BLaER1 (cell line): ENCODE measurements around the gene TBC1D16.
A peak's percentile ranks its signal among the peaks of the same experiment; 100 is the strongest.

Experiments used
- H3K27ac ChIP-seq: shearing (Covaris generic); formaldehyde crosslinking; 2 replicates; pipeline ENCODE4 v1.8.1; 2022
- H3K27me3 ChIP-seq: shearing (Covaris generic); formaldehyde crosslinking; 2 replicates; pipeline ENCODE4 v1.8.1; 2022
- H3K36me3 ChIP-seq: shearing (Covaris generic); formaldehyde crosslinking; 2 replicates; pipeline ENCODE4 v1.8.1; 2022
- H3K4me1 ChIP-seq: shearing (Covaris generic); formaldehyde crosslinking; 2 replicates; pipeline ENCODE4 v1.8.1; 2022
- H3K4me2 ChIP-seq: shearing (Covaris generic); formaldehyde crosslinking; 2 replicates; pipeline ENCODE4 v1.8.1; 2022
- H3K4me3 ChIP-seq: shearing (Covaris generic); formaldehyde crosslinking; 2 replicates; pipeline ENCODE4 v1.8.1; 2022
- H3K9ac ChIP-seq: shearing (Covaris generic); formaldehyde crosslinking; 2 replicates; pipeline ENCODE4 v1.8.1; 2022
- H3K9me3 ChIP-seq: shearing (Covaris generic); formaldehyde crosslinking; 2 replicates; pipeline ENCODE4 v1.8.1; 2022
- H4K20me1 ChIP-seq: shearing (Covaris generic); formaldehyde crosslinking; 2 replicates; pipeline ENCODE4 v1.8.1; 2022
- Cebpa-rat ChIP-seq: shearing (Covaris generic); IDR thresholded peaks from 2 replicates; pipeline ENCODE4 v1.8.1; 2022

TBC1D16 gene

DNA sequence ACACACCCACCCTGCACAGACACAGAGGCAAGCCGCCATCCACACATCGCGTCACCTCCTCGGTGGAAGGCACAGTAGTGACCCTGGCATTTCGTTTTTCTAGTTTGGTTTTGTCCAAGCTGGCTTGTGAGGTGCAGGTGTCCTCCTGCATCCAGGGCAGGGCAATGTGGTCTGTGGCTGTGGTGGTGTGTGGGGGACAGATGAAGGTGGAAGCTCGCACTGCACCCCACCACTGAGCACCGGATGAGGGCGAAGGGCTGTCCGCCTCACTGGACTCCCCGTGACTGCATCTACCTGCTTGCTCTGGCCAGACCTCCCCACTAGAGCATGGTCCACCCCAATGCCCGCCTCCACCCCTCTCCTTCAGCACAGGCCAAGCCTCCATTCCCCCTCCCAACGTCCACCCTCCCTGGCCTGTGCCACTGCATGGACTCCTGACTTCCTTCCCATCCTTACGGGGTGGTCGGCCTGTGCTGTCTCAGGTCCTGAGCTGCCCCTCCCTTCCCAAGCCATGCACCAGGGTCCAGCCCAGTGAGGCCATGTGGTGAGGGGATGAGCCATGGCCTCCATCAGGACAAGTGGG lies 117.7 kb downstream of the TBC1D16 start:
- H3K4me2 ChIP-seq: no peak overlapping the region
- no peak for TF ChIP-seq Cebpa-rat
- no peak overlapping the region for H3K9ac ChIP-seq
- H3K4me1 ChIP-seq: peaks cover 44% of the 10 kb centered on the region
- H3K27ac ChIP-seq: no peak overlapping the region
- peaks cover 21% of the 10 kb centered on the region; the same call in 1 of the 2 replicates for H3K27me3 ChIP-seq
- H4K20me1 ChIP-seq: no peaks in the 10 kb centered on the region
- H3K9me3 ChIP-seq: no peaks in the 10 kb centered on the region
- no peak overlapping the region for H3K4me3 ChIP-seq
- H3K36me3 ChIP-seq: no peaks in the 10 kb centered on the region

DNA sequence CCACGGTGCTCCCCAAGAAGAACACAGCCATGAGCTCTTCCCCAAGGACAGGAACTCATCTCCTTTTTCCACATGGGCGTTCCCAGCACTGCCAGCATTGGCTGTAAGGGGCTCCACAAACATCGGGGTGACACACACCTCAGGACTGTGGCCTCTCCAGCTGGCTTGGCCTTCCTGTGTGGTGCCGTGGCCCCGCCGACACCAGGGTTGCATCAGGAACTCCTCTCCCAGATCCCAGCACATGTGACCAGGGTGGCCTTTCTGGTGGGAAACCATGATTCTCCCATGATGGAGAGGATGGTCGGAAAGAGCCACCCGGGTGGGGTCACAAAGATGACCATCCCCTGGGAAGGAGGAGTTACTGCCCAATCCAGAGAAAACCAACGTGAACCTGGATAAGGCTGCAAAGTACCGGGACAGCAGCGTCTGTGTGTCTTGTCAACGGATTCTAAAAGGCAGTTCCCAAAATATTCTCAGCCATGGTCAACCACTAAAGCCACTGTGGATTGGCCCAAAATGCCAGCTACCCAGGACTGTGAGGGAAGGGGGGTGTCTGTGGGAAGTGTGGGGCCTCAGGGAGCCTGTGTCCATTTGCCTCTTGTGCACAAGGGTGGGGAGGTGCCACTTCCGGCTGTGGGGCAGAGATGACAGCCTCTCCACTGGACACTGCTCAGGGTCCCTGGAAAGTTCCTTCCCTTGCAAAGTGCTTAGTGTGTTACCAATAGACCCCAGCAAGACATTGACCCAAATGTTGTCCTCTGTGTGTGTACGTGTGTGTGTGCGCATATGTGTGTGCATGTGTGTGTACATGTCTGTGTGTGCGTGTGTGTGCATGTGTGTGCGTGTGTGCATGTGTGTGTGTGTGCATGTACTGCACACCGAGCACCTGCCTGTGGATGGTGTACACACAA lies 118.4 kb downstream of the TBC1D16 start:
- H3K4me2 ChIP-seq: peak overlapping the region; percentile 53
- no peaks in the 10 kb centered on the region for H3K36me3 ChIP-seq
- no peaks in the 10 kb centered on the region for H3K9me3 ChIP-seq
- H3K9ac ChIP-seq: no peak overlapping the region
- peaks cover 19% of the 10 kb centered on the region; the same call in 1 of the 2 replicates for H3K27me3 ChIP-seq
- H3K4me1 ChIP-seq: peaks cover 44% of the 10 kb centered on the region
- H3K4me3 ChIP-seq: no peak overlapping the region
- H3K27ac ChIP-seq: no peak overlapping the region
- H4K20me1 ChIP-seq: no peaks in the 10 kb centered on the region
- TF ChIP-seq Cebpa-rat: no peak

DNA sequence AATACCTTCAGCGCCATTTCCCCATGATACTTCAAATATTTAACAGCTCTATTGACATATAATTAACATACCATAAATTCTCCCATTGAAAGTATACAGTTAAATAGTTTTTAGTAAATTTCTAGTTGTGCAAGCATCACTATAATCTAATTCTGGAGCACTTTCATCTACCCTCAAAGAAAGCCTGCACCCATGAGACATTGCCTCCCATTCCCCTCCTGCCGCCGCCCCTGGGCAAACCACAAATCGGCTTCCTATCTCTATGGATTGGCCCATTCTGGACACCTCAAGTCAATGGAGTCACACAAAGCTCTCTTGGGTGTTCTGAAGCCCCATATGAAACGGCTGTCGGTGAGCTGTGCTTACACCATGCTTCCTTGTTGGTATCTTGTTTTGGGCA lies 119.2 kb downstream of the TBC1D16 start:
- peaks cover 12% of the 10 kb centered on the region; the same call in 1 of the 2 replicates for H3K27me3 ChIP-seq
- no peak for TF ChIP-seq Cebpa-rat
- no peak overlapping the region for H3K9ac ChIP-seq
- H3K27ac ChIP-seq: no peak overlapping the region
- H3K36me3 ChIP-seq: no peaks in the 10 kb centered on the region
- H3K4me3 ChIP-seq: no peak overlapping the region
- H3K9me3 ChIP-seq: no peaks in the 10 kb centered on the region
- H3K4me2 ChIP-seq: peak overlapping the region; percentile 53
- no peaks in the 10 kb centered on the region for H4K20me1 ChIP-seq
- H3K4me1 ChIP-seq: peaks cover 44% of the 10 kb centered on the region

DNA sequence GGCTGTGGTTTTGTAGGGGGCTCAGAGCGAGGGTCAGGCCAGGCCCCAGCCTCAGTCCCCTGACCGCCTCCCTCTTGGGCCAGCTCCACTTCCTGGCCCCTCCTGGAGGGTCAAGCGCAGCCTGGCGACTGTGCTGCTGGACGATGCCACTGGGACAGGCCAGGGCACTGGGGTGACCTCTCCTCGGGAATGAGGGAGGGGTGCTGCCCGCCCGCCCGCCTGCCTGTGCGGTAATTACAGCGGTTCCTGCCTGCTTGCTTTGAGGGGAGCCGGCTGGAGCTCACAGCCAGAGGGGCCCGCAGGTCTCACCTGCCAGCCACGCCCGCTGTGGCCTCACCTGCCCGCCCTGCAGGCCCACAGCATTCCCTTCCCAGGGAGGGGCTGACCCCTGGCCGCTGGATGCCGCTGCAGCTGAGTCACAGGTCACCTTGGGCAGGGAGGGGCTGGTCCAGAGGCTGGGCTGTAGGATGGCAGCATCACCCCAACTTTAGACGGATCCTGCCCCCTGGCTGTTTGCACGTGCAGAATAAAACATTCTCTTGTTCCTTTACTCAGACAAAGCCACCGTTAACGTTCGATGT lies 119.7 kb downstream of the TBC1D16 start:
- no peaks in the 10 kb centered on the region for H3K36me3 ChIP-seq
- H3K4me1 ChIP-seq: peaks cover 38% of the 10 kb centered on the region
- no peaks in the 10 kb centered on the region for H4K20me1 ChIP-seq
- peak overlapping the region; percentile 53 for H3K4me2 ChIP-seq
- H3K27ac ChIP-seq: no peak overlapping the region
- H3K27me3 ChIP-seq: peaks cover 6% of the 10 kb centered on the region; the same call in 1 of the 2 replicates
- no peaks in the 10 kb centered on the region for H3K9me3 ChIP-seq
- H3K4me3 ChIP-seq: no peak overlapping the region
- H3K9ac ChIP-seq: no peak overlapping the region
- TF ChIP-seq Cebpa-rat: no peak

DNA sequence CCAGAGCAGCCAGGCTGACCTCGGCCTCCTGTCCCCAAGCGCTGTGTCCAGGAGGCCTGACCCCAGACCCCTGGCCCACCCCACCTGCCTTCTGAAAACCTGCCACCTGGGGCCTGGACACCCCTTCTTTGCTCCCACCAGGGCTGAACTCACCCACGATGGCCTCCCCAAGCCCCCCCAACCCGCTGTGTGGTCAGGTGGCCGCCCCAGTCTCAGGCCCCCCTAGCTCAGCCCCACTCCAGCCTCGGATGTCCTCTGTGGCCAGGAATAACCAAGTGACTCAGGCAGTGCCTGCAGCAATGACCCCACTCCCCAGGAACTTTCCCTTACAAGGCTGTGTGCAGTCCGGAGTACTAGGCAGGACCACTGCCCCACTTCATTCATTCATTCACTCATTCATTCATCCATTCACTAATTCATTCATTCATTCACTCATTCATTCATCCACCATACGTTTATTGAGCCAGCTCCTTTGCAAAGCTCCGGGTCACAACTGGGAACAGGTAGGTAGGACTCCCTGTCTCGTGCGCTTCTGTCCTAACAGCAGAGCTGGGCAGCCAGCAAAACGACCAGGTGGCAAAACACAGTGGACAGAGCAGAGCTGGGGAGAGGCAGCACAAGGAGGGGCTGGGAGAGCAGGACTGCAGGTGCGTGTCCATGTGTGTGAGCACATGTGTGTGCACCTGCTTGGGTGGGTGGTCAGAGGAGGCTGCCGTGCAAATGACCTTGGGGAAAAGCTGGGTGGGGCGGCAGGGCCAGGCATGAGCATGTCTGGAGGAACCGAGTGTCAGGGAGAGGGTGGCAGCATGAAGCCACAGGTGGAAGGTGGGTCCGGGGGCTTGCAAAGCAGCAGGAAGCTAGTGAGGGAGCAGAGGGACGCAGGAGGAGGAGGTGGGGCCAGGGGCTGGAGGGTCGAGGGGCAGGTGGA lies 120.6 kb downstream of the TBC1D16 start:
- Histone ChIP-seq H4K20me1 (no peaks in the 10 kb centered on the region), H3K9ac (no peak overlapping the region), H3K36me3 (no peaks in the 10 kb centered on the region), H3K27ac (no peak overlapping the region), H3K4me3 (no peak overlapping the region), H3K9me3 (no peaks in the 10 kb centered on the region), H3K4me2 (peak overlapping the region; percentile 37; the same call in 1 of the 2 replicates), H3K4me1 (peaks cover 31% of the 10 kb centered on the region), H3K27me3 (0 out of 2 replicates have a peak, but pooled peaks cover 3% of the 10 kb centered on the region)
- TF ChIP-seq Cebpa-rat: no peak

DNA sequence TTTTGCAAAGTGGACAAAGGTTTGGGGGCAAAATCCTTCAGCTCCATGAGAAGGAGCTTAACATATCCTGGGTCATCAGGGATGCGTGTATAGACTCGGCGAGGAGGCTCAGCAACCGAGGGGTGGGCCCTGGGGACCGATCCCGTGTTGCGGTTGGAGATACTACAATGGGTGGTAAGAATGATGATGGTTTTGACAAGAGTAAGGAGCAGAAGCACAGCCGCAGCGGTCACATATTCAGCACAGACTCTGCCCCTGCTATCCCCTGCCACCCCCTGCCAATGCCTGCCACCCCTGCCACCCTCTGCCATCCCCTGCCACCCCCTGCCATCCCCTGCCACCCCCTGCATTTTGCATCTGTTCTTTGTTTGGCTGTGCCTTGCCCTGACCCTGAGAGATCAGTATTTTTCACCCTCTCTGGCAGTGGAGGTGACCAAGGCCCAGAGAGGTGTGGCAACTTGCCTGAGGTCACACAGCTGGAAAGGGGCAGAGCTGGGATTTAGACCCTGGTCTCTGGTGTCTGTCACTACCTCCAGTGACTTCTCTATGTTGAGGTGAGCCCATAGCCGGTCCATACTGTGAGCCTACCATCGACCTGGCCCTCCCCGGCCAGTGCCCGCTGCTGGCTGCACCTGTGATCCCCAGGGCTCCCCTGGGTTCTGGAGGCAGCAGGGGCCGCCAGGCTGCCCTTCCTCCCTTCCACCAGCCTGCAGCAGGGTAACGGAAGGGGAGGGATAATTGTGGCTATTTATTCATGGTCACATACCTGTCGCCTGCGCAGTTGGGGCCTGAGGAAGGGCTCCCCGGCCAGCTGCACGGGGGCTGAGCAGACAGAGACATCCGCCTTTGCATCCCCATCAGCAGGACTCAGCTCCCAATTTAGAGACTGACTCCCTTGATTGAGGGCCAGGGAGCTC lies 121.5 kb downstream of the TBC1D16 start:
- Histone ChIP-seq H3K27me3 (0 out of 2 replicates have a peak, but pooled peaks cover 3% of the 10 kb centered on the region), H3K27ac (no peak overlapping the region), H3K4me3 (no peak overlapping the region), H3K4me2 (peak overlapping the region; percentile 37), H3K4me1 (peaks cover 28% of the 10 kb centered on the region), H4K20me1 (no peaks in the 10 kb centered on the region), H3K36me3 (no peaks in the 10 kb centered on the region), H3K9me3 (no peaks in the 10 kb centered on the region), H3K9ac (no peak overlapping the region)
- no peak for TF ChIP-seq Cebpa-rat

DNA sequence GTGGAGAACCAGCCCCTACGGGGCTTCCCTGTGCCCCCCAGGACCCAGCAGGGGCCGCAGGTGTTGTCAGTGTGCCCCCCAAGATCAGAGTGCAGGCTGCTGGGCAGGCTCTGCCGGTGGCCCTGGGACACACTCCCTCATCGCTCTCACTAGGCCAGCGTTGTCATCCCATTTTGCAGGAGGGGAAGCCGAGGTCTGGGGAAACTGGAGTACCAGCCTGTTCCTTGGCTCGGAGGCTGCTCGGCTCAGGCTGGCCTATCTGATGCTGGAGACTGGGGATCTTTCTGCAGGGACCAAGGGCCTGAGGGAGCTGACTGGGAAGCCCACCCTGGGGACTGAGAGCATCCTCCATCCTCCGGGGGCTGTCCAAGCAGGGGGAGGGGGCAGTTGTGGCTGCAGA lies 122.2 kb downstream of the TBC1D16 start:
- peaks cover 28% of the 10 kb centered on the region for H3K4me1 ChIP-seq
- H3K27ac ChIP-seq: no peak overlapping the region
- H3K9ac ChIP-seq: no peak overlapping the region
- no peak overlapping the region for H3K4me2 ChIP-seq
- no peaks in the 10 kb centered on the region for H3K36me3 ChIP-seq
- no peak overlapping the region for H3K4me3 ChIP-seq
- H3K27me3 ChIP-seq: 0 out of 2 replicates have a peak, but pooled peaks cover 3% of the 10 kb centered on the region
- no peaks in the 10 kb centered on the region for H3K9me3 ChIP-seq
- TF ChIP-seq Cebpa-rat: no peak
- H4K20me1 ChIP-seq: no peaks in the 10 kb centered on the region

DNA sequence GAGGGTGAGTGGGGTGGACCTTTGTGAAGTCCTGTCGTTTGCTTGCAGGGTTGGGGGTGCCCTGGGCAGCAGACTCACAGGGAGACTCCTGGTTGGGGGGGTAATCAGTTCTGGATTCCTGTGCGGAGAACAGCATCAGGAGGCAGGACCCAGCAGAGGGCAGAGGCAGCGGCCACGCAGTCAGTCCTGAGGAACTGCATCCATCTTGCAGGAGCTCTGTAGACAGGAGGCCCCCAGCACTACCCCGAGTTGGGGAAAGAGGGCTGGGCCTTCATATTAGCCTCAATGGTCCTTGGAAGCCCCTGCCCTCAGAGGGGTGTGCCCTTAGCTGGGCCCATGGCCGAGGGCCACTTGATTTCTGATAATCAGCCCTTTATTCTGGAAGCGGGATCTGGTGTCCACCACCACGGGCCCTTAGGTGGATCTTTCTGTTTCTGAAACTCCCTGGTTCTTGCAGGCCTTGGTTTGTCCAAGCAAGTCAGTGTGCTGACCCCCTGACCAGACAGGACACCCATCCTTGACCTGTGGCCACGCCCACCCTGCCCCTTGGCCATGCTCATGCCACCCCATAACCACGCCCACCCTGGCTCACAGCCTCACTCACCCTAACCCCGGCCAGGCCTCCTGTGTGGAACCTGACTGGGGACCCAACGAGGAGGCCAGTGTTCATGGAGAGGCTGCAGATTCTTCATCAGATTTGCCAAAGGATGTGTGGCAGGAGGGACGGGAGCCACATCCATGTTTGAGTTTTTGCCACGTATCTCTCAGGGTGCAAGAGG lies 122.9 kb downstream of the TBC1D16 start:
- Histone ChIP-seq H3K36me3 (no peaks in the 10 kb centered on the region), H4K20me1 (no peaks in the 10 kb centered on the region), H3K4me2 (no peak overlapping the region), H3K9ac (no peak overlapping the region), H3K9me3 (no peaks in the 10 kb centered on the region), H3K4me3 (no peak overlapping the region), H3K27ac (no peak overlapping the region), H3K27me3 (0 out of 2 replicates have a peak, but pooled peaks cover 3% of the 10 kb centered on the region), H3K4me1 (peaks cover 28% of the 10 kb centered on the region)
- no peak for TF ChIP-seq Cebpa-rat
